ENCODE data around the gene LANCL2. TPM values are rescaled to one million over a fixed set of nuclear protein-coding genes. Genes with fewer than 3 reads are reported as not detected.

The LANCL2 gene
- total and polyA plus RNA-seq, 4 donors, result 6.2 to 11.9 (median 10.8) TPM

- H3K4me1 ChIP-seq (ENCODE audit: control insufficient read depth in 4 of 4, insufficient read depth in 4 of 4, low read length in 3 of 4), result no peaks in the 10 kb centered on the region
- H3K4me3 ChIP-seq (ENCODE audit: low read depth in 1 of 3, low read length in 3 of 3), result no peak overlapping the region
- DNase-seq (ENCODE audit: low spot score), result no peak
- H3K27me3 ChIP-seq (ENCODE audit: control insufficient read depth in 4 of 4, insufficient read depth in 4 of 4, low read length in 3 of 4), result no peaks in the 10 kb centered on the region
- H3K36me3 ChIP-seq (ENCODE audit: control insufficient read depth in 4 of 4, insufficient read depth in 3 of 4, low read depth in 1 of 4, low read length in 3 of 4), result no peaks in the 10 kb centered on the region
- no peaks in the 10 kb centered on the region for H3K9me3 ChIP-seq (ENCODE audit: control insufficient read depth in 4 of 4, low read length in 3 of 4)
- TF ChIP-seq HNF4G (IDR thresholded peaks at IDR 0.05), result no peak
- TF ChIP-seq, protein P1, sequence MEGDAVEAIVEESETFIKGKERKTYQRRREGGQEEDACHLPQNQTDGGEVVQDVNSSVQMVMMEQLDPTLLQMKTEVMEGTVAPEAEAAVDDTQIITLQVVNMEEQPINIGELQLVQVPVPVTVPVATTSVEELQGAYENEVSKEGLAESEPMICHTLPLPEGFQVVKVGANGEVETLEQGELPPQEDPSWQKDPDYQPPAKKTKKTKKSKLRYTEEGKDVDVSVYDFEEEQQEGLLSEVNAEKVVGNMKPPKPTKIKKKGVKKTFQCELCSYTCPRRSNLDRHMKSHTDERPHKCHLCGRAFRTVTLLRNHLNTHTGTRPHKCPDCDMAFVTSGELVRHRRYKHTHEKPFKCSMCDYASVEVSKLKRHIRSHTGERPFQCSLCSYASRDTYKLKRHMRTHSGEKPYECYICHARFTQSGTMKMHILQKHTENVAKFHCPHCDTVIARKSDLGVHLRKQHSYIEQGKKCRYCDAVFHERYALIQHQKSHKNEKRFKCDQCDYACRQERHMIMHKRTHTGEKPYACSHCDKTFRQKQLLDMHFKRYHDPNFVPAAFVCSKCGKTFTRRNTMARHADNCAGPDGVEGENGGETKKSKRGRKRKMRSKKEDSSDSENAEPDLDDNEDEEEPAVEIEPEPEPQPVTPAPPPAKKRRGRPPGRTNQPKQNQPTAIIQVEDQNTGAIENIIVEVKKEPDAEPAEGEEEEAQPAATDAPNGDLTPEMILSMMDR (IDR thresholded peaks at IDR 0.05; ENCODE audit: low read depth, low read length, missing input control), result no peak
- TF ChIP-seq RAD21 (IDR thresholded peaks at IDR 0.05), result no peak
- TF ChIP-seq HNF4A (conservative IDR thresholded peaks at IDR 0.05), result no peak
- no peak for TF ChIP-seq NR2F2 (IDR thresholded peaks at IDR 0.05)
- no peak for TF ChIP-seq JUND (IDR thresholded peaks at IDR 0.05)
- no peak for TF ChIP-seq YY1 (IDR thresholded peaks at IDR 0.05)
- TF ChIP-seq, protein P2, sequence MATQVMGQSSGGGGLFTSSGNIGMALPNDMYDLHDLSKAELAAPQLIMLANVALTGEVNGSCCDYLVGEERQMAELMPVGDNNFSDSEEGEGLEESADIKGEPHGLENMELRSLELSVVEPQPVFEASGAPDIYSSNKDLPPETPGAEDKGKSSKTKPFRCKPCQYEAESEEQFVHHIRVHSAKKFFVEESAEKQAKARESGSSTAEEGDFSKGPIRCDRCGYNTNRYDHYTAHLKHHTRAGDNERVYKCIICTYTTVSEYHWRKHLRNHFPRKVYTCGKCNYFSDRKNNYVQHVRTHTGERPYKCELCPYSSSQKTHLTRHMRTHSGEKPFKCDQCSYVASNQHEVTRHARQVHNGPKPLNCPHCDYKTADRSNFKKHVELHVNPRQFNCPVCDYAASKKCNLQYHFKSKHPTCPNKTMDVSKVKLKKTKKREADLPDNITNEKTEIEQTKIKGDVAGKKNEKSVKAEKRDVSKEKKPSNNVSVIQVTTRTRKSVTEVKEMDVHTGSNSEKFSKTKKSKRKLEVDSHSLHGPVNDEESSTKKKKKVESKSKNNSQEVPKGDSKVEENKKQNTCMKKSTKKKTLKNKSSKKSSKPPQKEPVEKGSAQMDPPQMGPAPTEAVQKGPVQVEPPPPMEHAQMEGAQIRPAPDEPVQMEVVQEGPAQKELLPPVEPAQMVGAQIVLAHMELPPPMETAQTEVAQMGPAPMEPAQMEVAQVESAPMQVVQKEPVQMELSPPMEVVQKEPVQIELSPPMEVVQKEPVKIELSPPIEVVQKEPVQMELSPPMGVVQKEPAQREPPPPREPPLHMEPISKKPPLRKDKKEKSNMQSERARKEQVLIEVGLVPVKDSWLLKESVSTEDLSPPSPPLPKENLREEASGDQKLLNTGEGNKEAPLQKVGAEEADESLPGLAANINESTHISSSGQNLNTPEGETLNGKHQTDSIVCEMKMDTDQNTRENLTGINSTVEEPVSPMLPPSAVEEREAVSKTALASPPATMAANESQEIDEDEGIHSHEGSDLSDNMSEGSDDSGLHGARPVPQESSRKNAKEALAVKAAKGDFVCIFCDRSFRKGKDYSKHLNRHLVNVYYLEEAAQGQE (IDR thresholded peaks at IDR 0.05), result no peak
- no peak for TF ChIP-seq FOXA2 (IDR thresholded peaks at IDR 0.05)
- TF ChIP-seq ZBTB33 (IDR thresholded peaks at IDR 0.05), result no peak
- TF ChIP-seq SP1 (IDR thresholded peaks at IDR 0.05), result no peak
- TF ChIP-seq GABPA (IDR thresholded peaks at IDR 0.05 in 1 of 2, conservative IDR thresholded peaks at IDR 0.05 in 1 of 2), result no peak
- TF ChIP-seq RXRA (IDR thresholded peaks at IDR 0.05), result no peak
- no peak for TF ChIP-seq ATF3 (IDR thresholded peaks at IDR 0.05)
- TF ChIP-seq FOXA1 (IDR thresholded peaks at IDR 0.05), result no peak
- no peak for TF ChIP-seq EGR1 (IDR thresholded peaks at IDR 0.05; ENCODE audit: low read depth in 2 of 2)
- no peak for TF ChIP-seq TAF1 (conservative IDR thresholded peaks at IDR 0.05)
- H3K9ac ChIP-seq (ENCODE audit: low read depth in 1 of 2, low read length in 2 of 2), result no peak overlapping the region
- 73% methylated on average over 11 of the region's 11 CpGs for WGBS
- H3K27ac ChIP-seq (ENCODE audit: low read depth in 1 of 2, low read length in 2 of 2), result no peak overlapping the region
Measured at GRCh38 chr7:55326081-55326835, 38.9 kb upstream of the LANCL2 start.
